Cardiac muscle cell (in vitro differentiated cells and primary cell): Measurements from ENCODE around the gene RPL18. TPM values are rescaled to one million over a fixed set of nuclear protein-coding genes. Genes with fewer than 3 reads are reported as not detected.

Experiments
- DNase-seq, 2 donors: peaks; one replicate each; pipeline versions ENCODE4 v3.0.0 to v3.0.0-alpha.2; 2010 to 2017; ENCODE audit warnings: low read depth in 1 of 2, low spot score in 1 of 2
- H3K27ac ChIP-seq: fragments of 200-600 bp; sonication (generic); 2 replicates; pipeline ENCODE4 v1.5.1; 2016
- H3K27me3 ChIP-seq: fragments of 200-600 bp; sonication (generic); 2 replicates; pipeline ENCODE4 v1.6.0; 2016; ENCODE audit warnings: control low read depth
- H3K36me3 ChIP-seq: fragments of 200-600 bp; sonication (generic); 2 replicates; pipeline ENCODE4 v1.5.1; 2016; ENCODE audit warnings: control low read depth
- H3K4me1 ChIP-seq: fragments of 200-600 bp; sonication (generic); 2 replicates; pipeline ENCODE4 v1.8.1; 2017; ENCODE audit warnings: low read depth, mild to moderate bottlenecking, mixed run types
- H3K4me3 ChIP-seq: fragments of 200-600 bp; sonication (generic); 2 replicates; pipeline ENCODE4 v1.5.1; 2016; ENCODE audit warnings: mild to moderate bottlenecking
- H3K9me3 ChIP-seq: fragments of 200-600 bp; sonication (generic); 2 replicates; pipeline ENCODE4 v1.5.1; 2017; ENCODE audit warnings: low read depth, mild to moderate bottlenecking, control low read depth
- polyA plus RNA-seq: library from polyadenylated mRNA; unstranded; fragments of >200 nt; fragmentation: Nextera tagmentation; extraction: Ambion mirVana; gene quantifications from 2 replicates; pipeline ENCODE4 v1.2.1, GENCODE V29; 2016
- total RNA-seq: library from RNA; depleted of rRNA; stranded (reverse); fragments of >200 nt; gene quantifications from 2 replicates; pipeline ENCODE4 v1.2.3, GENCODE V29; 2016
- TF ChIP-seq, protein P1 (sequence below): IDR thresholded peaks from 2 replicates; pipeline ENCODE4 v1.5.1; 2012; ENCODE audit warnings: low read depth, mild to moderate bottlenecking, low read length

Gene RPL18
- total and polyA plus RNA-seq, 2 experiments from 2014 or later: 692 to 3,429 TPM

DNA sequence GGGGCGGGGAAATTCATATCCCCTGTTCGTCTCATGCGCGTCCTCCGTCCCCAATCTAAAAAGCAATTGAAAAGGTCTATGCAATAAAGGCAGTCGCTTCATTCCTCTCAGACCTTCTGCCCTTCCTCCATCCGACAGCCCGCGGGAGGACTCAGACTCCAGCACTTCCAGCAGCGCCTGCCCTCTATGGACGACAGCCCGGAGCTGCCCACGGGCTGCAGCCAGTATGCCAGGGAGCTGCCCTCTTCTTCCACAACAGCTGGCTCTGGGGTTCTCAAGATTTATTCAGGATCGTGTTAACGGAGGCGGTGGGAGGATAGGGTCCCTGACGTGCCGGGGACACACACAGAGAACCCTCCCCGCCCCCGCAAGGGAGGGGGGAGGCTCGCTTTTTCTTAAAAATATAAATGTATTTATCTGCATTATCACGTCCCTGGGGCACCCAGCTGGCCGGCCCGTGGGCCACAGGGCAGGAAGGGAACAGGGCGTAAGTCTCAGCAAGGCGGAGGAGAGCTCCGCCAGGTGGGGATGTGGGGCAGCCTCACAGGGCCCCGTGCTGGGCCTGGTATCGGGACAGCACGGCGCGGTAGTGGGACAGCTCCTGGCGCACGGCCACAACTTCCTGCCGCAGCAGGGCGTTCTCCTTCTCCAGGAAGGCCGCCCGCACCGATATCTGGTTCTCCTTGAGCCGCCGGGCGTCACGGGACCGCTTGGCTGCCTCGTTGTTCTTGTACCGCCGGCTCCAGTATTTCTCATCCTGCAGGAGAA, 11.5 kb upstream of the RPL18 start:
- no peaks in the 10 kb centered on the region for H3K36me3 ChIP-seq
- no peak overlapping the region for H3K4me3 ChIP-seq
- H3K27ac ChIP-seq: no peak overlapping the region
- H3K9me3 ChIP-seq: no peaks in the 10 kb centered on the region
- H3K4me1 ChIP-seq: peaks cover 12% of the 10 kb centered on the region
- DNase-seq: peak; percentile 53 to 85
- no peaks in the 10 kb centered on the region for H3K27me3 ChIP-seq
- TF ChIP-seq, protein P1, sequence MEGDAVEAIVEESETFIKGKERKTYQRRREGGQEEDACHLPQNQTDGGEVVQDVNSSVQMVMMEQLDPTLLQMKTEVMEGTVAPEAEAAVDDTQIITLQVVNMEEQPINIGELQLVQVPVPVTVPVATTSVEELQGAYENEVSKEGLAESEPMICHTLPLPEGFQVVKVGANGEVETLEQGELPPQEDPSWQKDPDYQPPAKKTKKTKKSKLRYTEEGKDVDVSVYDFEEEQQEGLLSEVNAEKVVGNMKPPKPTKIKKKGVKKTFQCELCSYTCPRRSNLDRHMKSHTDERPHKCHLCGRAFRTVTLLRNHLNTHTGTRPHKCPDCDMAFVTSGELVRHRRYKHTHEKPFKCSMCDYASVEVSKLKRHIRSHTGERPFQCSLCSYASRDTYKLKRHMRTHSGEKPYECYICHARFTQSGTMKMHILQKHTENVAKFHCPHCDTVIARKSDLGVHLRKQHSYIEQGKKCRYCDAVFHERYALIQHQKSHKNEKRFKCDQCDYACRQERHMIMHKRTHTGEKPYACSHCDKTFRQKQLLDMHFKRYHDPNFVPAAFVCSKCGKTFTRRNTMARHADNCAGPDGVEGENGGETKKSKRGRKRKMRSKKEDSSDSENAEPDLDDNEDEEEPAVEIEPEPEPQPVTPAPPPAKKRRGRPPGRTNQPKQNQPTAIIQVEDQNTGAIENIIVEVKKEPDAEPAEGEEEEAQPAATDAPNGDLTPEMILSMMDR: no peak

GRCh38 chr19:48629599-48630295, 10.8 kb upstream of the RPL18 start:
- H3K4me1 ChIP-seq: peaks cover 16% of the 10 kb centered on the region
- H3K36me3 ChIP-seq: no peaks in the 10 kb centered on the region
- DNase-seq: peak; percentile 46 to 85
- H3K27ac ChIP-seq: no peak overlapping the region
- TF ChIP-seq, protein P1: no peak
- H3K9me3 ChIP-seq: no peaks in the 10 kb centered on the region
- H3K4me3 ChIP-seq: no peak overlapping the region
- no peaks in the 10 kb centered on the region for H3K27me3 ChIP-seq

DNA sequence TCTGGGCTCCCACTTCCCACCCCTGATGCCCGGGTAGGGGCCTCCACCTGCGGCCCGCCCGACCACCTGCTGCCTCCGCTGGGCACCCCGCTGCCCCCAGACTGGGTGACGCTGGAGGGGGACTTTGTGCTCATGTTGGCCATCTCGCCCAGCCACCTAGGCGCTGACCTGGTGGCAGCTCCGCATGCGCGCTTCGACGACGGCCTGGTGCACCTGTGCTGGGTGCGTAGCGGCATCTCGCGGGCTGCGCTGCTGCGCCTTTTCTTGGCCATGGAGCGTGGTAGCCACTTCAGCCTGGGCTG, 10.3 kb upstream of the RPL18 start:
- DNase-seq: no peak
- Histone ChIP-seq H3K27me3 (no peaks in the 10 kb centered on the region), H3K9me3 (no peaks in the 10 kb centered on the region), H3K27ac (no peak overlapping the region), H3K4me3 (no peak overlapping the region), H3K4me1 (peaks cover 15% of the 10 kb centered on the region), H3K36me3 (no peaks in the 10 kb centered on the region)
- TF ChIP-seq, protein P1: no peak

- H3K36me3 ChIP-seq: no peaks in the 10 kb centered on the region
- TF ChIP-seq, protein P1: no peak
- H3K4me3 ChIP-seq: no peak overlapping the region
- no peak for DNase-seq
- no peak overlapping the region for H3K27ac ChIP-seq
- no peaks in the 10 kb centered on the region for H3K27me3 ChIP-seq
- peaks cover 9% of the 10 kb centered on the region for H3K4me1 ChIP-seq
- no peaks in the 10 kb centered on the region for H3K9me3 ChIP-seq
Observed at GRCh38 chr19:48628486-48629296, 9.7 kb upstream of the RPL18 start.

DNA sequence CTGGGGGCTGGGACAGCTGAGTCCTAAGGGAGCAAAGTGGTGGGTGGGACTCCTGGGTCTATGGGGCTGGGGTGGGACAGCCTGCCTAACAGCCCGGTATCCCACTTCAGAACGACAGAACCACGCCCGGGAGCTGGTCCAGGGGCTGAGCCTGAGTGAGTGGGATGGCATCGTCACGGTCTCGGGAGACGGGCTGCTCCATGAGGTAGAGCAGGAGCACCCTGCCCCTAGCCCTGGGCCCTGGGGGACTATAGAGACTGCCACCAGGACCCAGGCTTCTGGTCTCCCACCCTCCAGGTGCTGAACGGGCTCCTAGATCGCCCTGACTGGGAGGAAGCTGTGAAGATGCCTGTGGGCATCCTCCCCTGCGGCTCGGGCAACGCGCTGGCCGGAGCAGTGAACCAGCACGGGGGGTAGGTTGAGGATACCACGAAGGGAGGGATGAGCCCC, 8.9 kb upstream of the RPL18 start:
- TF ChIP-seq, protein P1: no peak
- no peaks in the 10 kb centered on the region for H3K27me3 ChIP-seq
- H3K36me3 ChIP-seq: no peaks in the 10 kb centered on the region
- H3K4me3 ChIP-seq: no peak overlapping the region
- peaks cover 8% of the 10 kb centered on the region for H3K4me1 ChIP-seq
- DNase-seq: no peak
- H3K27ac ChIP-seq: no peak overlapping the region
- H3K9me3 ChIP-seq: no peaks in the 10 kb centered on the region
